GM12875 (cell line): ENCODE data around the gene PTPN11.
"Not testable (repeated sequence)": the region's sequence is repeated elsewhere in the genome, so short reads cannot be mapped to it uniquely, and the experiment has no call there.

Experiments used
- H3K4me3 ChIP-seq: one replicate; pipeline ENCODE4 v1.5.1; 2011; ENCODE audit warnings: low read depth, low read length, control low read depth
- CTCF ChIP-seq: IDR thresholded peaks from 2 replicates; pipeline ENCODE4 v1.5.1; 2011; ENCODE audit warnings: low read depth, mild to moderate bottlenecking, control low read depth, inconsistent platforms, low read length, moderate library complexity, borderline replicate concordance; ENCODE audit not compliant: insufficient read depth

The PTPN11 gene

GRCh38 chr12:112424126-112424525 is 5.4 kb downstream of the PTPN11 start:
- H3K4me3 ChIP-seq: no peak overlapping the region
- no peak for TF ChIP-seq CTCF

GRCh38 chr12:112425582-112426382 is 7.0 kb downstream of the PTPN11 start:
- TF ChIP-seq CTCF: no peak
- no peak overlapping the region for H3K4me3 ChIP-seq

GRCh38 chr12:112427760-112428159 is 9.0 kb downstream of the PTPN11 start:
- H3K4me3 ChIP-seq: no peak overlapping the region
- no peak for TF ChIP-seq CTCF

- no peak for TF ChIP-seq CTCF
- H3K4me3 ChIP-seq: no peak overlapping the region
Measured at GRCh38 chr12:112430929-112431328, 12.2 kb downstream of the PTPN11 start.

- H3K4me3 ChIP-seq: no peak overlapping the region
- no peak for TF ChIP-seq CTCF
Measured at GRCh38 chr12:112431965-112432364, 13.2 kb downstream of the PTPN11 start.

- TF ChIP-seq CTCF: no peak
- H3K4me3 ChIP-seq: no peak overlapping the region
Measured at GRCh38 chr12:112433551-112433950, 14.8 kb downstream of the PTPN11 start.

GRCh38 chr12:112438645-112439044 is 19.9 kb downstream of the PTPN11 start:
- not testable (repeated sequence) for H3K4me3 ChIP-seq
